Osteoblast (primary cell): Measurements from ENCODE around the gene P3H1. TPM values are rescaled to one million over a fixed set of nuclear protein-coding genes. Genes with fewer than 3 reads are reported as not detected.

Source experiments
- DNase-seq: peaks from one replicate; pipeline ENCODE4 v3.0.0; 2011; ENCODE audit warnings: low spot score, mixed read lengths; ENCODE audit not compliant: insufficient read length; ENCODE audit errors: missing footprints
- H2AFZ ChIP-seq: 2 replicates; pipeline ENCODE4 v1.6.0; 2011; ENCODE audit warnings: mild to moderate bottlenecking, low read length
- H3K27ac ChIP-seq: 2 replicates; pipeline ENCODE4 v1.5.1; 2011; ENCODE audit warnings: mild to moderate bottlenecking, low read depth, low read length, moderate library complexity
- H3K27me3 ChIP-seq: 2 replicates; pipeline ENCODE4 v1.6.0; 2012; ENCODE audit warnings: mild to moderate bottlenecking, control low read depth, inconsistent platforms, low read length, moderate library complexity; ENCODE audit not compliant: insufficient read depth
- H3K36me3 ChIP-seq: 2 replicates; pipeline ENCODE4 v1.5.1; 2011; ENCODE audit warnings: mild to moderate bottlenecking, low read length, control low read depth, moderate library complexity; ENCODE audit not compliant: insufficient read depth
- H3K4me1 ChIP-seq: 2 replicates; pipeline ENCODE4 v1.5.1; 2011; ENCODE audit warnings: mild to moderate bottlenecking, low read length, control low read depth, moderate library complexity; ENCODE audit not compliant: insufficient read depth
- H3K4me2 ChIP-seq: 2 replicates; pipeline ENCODE4 v1.6.0; 2011; ENCODE audit warnings: mild to moderate bottlenecking, low read length; ENCODE audit not compliant: insufficient read depth
- H3K4me3 ChIP-seq: fragments of 200-600 bp; sonication (generic); 3 replicates; pipeline ENCODE4 v1.5.1; 2012; ENCODE audit warnings: mild to moderate bottlenecking, low read length, inconsistent platforms; ENCODE audit not compliant: insufficient read depth
- H3K79me2 ChIP-seq: 2 replicates; pipeline ENCODE4 v1.6.0; 2012; ENCODE audit warnings: mild to moderate bottlenecking, low read length, control low read depth, inconsistent platforms; ENCODE audit not compliant: insufficient read depth
- H3K9me3 ChIP-seq: 2 replicates; pipeline ENCODE4 v1.5.1; 2011; ENCODE audit warnings: low read depth, low read length, control low read depth
- H4K20me1 ChIP-seq: 2 replicates; pipeline ENCODE4 v1.6.0; 2012; ENCODE audit warnings: mild to moderate bottlenecking, low read length, control low read depth; ENCODE audit not compliant: insufficient read depth
- total RNA-seq: library from RNA; depleted of rRNA; stranded (reverse); fragments of >200 nt; gene quantifications from 2 replicates; pipeline ENCODE4 v1.2.3, GENCODE V29; 2012
- TF ChIP-seq, protein P1 (sequence below): IDR thresholded peaks from 2 replicates; pipeline ENCODE4 v1.5.1; 2011; ENCODE audit warnings: mild to moderate bottlenecking, low read depth, low read length, moderate library complexity; ENCODE audit errors: extremely low read depth

The P3H1 gene
- total RNA-seq, 1 donor: 213 TPM

DNA sequence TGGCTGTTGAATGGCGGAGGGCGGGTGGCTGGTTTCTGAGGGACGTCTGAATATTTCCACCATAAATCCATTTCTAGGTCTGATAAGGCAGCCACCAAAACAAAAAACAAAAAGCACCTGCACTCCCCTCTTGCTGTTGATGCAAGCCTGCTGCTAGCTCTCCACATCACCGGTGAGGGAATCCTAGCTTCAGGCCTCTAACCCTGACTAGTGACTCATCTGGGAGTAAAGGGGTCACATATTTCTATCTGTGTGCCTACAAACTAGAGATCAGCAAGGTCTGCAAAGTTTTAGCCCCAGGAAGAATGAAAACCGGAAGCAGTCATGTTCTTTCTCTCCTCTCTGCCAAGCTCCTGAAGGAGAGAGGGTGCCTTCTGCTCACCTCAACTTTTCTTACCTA, 39.8 kb upstream of the P3H1 start:
- DNase-seq: no peak
- H3K79me2 ChIP-seq: no peaks in the 10 kb centered on the region

DNA sequence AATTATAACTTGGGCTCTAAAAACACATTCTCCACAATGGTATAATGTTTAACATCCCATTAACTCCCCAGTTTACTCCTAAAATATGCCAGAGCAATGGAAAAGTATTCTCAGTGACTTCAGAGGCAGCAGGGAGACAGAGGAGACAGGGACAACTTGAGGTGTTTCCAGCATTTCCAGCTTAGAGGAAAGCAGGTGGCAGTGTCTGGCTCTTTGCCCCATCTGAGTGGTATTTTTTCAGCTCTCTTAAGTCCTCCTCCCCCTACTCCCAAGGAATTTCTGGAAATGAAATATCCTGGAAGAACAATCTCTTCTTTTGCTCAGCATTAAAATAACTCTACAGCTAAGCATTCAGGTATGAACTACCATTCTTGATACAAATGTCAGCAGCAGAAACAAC, 39.3 kb upstream of the P3H1 start:
- Histone ChIP-seq H3K4me2 (no peak overlapping the region), H3K27me3 (no peaks in the 10 kb centered on the region), H3K4me1 (no peaks in the 10 kb centered on the region), H3K27ac (no peak overlapping the region), H3K9me3 (no peaks in the 10 kb centered on the region), H3K4me3 (no peak overlapping the region), H3K36me3 (no peaks in the 10 kb centered on the region), H2AFZ (no peak overlapping the region), H3K79me2 (no peaks in the 10 kb centered on the region), H4K20me1 (no peaks in the 10 kb centered on the region)
- TF ChIP-seq, protein P1, sequence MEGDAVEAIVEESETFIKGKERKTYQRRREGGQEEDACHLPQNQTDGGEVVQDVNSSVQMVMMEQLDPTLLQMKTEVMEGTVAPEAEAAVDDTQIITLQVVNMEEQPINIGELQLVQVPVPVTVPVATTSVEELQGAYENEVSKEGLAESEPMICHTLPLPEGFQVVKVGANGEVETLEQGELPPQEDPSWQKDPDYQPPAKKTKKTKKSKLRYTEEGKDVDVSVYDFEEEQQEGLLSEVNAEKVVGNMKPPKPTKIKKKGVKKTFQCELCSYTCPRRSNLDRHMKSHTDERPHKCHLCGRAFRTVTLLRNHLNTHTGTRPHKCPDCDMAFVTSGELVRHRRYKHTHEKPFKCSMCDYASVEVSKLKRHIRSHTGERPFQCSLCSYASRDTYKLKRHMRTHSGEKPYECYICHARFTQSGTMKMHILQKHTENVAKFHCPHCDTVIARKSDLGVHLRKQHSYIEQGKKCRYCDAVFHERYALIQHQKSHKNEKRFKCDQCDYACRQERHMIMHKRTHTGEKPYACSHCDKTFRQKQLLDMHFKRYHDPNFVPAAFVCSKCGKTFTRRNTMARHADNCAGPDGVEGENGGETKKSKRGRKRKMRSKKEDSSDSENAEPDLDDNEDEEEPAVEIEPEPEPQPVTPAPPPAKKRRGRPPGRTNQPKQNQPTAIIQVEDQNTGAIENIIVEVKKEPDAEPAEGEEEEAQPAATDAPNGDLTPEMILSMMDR: no peak
- DNase-seq: no peak

More for the DNA sequence above, 39.8 kb upstream of the P3H1 start:
- no peak overlapping the region for H2AFZ ChIP-seq
- no peak overlapping the region for H3K4me2 ChIP-seq
- H3K27ac ChIP-seq: no peak overlapping the region
- no peaks in the 10 kb centered on the region for H3K9me3 ChIP-seq
- H3K27me3 ChIP-seq: no peaks in the 10 kb centered on the region
- no peaks in the 10 kb centered on the region for H3K4me1 ChIP-seq
- no peaks in the 10 kb centered on the region for H4K20me1 ChIP-seq
- H3K36me3 ChIP-seq: no peaks in the 10 kb centered on the region
- TF ChIP-seq, protein P1: no peak
- H3K4me3 ChIP-seq: no peak overlapping the region

DNA sequence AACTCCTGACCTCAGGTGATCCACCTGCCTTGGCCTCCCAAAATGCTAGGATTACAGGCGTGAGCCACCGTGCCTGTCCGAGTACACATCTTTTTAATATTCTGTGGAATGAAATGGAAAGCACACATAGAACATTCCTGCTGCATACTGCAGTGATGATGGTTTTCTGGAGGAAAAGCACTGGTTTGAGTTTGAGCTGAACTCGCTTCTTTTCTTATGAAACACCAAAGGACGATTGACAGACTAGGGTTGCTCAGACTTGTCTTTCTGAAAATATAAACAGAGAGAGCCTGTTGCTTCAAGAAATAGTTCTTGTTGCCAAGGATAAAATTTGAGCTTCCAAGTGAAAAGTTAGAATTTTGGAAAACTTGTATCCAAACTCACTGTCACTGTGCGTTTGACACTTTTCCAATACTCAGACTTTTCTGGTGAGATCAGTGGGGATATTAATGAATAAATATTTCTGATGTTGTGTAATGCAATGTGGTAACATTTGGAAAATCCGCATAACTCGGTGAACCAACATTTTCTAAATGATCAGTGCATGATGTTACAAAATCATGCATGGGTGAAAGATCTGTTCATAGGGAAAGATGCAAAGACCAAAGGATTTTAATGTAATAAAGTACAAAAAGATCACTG, 35.1 kb upstream of the P3H1 start:
- Histone ChIP-seq H2AFZ (no peak overlapping the region), H3K4me1 (no peaks in the 10 kb centered on the region), H3K79me2 (no peaks in the 10 kb centered on the region), H3K27me3 (peaks cover 2% of the 10 kb centered on the region), H3K4me2 (no peak overlapping the region), H3K4me3 (no peak overlapping the region), H3K9me3 (no peaks in the 10 kb centered on the region), H3K36me3 (no peaks in the 10 kb centered on the region), H3K27ac (no peak overlapping the region), H4K20me1 (no peaks in the 10 kb centered on the region)
- DNase-seq: no peak
- TF ChIP-seq, protein P1: no peak

DNA sequence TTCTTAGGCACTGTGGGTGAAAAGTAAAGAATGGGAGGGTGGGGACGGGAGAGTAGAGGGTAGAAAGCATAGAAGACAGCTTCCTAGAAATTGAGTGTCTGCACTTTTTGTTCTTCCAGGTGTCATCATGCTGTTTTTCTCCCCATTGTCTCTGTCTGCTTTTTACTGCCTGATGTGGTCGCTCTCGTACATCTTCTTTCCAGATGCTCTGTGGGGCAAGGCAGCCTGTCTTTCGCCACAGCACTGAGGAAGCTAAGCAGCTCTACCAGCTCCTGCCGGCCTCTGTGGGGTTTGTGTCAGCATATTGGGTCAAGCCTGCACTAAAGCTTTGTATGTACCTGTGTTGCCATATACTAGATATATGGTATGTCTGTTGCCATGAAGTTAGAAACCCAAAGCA, 31.2 kb upstream of the P3H1 start:
- Histone ChIP-seq H3K4me3 (no peak overlapping the region), H2AFZ (no peak overlapping the region), H3K27ac (no peak overlapping the region), H3K9me3 (no peaks in the 10 kb centered on the region), H3K79me2 (no peaks in the 10 kb centered on the region), H4K20me1 (no peaks in the 10 kb centered on the region), H3K4me1 (no peaks in the 10 kb centered on the region), H3K27me3 (peaks cover 5% of the 10 kb centered on the region), H3K4me2 (no peak overlapping the region), H3K36me3 (no peaks in the 10 kb centered on the region)
- TF ChIP-seq, protein P1: no peak
- no peak for DNase-seq
